PC-3 (cell line): ENCODE results near the gene DAB1. TPM values are rescaled to one million over a fixed set of nuclear protein-coding genes. Genes with fewer than 3 reads are reported as not detected.

Experiments
- ATAC-seq: fragments of 200-7000 bp; cut with Tn5 transposase; 2 replicates; pipeline ENCODE4 v1.9.1; 2020; ENCODE audit warnings: mild to moderate bottlenecking, moderate library complexity
- BruUV-seq: library from RNA; stranded (reverse); fragments of 400-500 nt; replicated peaks from 2 replicates; lab custom pipeline; 2021; lab: Mats Ljungman, UMichigan
- CTCF ChIA-PET: fragments of 300-600 bp; sonication (Branson Sonifier 250); formaldehyde crosslinking; loops from one replicate; lab custom pipeline; 2022; ENCODE audit warnings: antibody characterized with exemption; lab: Charles Lee
- POLR2A ChIA-PET: fragments of 300-600 bp; sonication (Branson Sonifier 250); formaldehyde crosslinking; loops from one replicate; lab custom pipeline; 2022; ENCODE audit warnings: antibody characterized with exemption; ENCODE audit not compliant: unreplicated experiment; lab: Charles Lee
- DNase-seq: peaks from one replicate; pipeline ENCODE4 v3.0.0-alpha.2; 2015
- H2AFZ ChIP-seq: fragments of 300-600 bp; sonication (generic); 2 replicates; pipeline ENCODE4 v1.6.0; 2016; ENCODE audit warnings: antibody characterized with exemption, low read length
- H3F3A ChIP-seq: fragments of 300-600 bp; sonication (generic); one replicate; pipeline ENCODE4 v1.6.0; 2017; ENCODE audit warnings: antibody characterized with exemption, low read length, control low read depth, mild to moderate bottlenecking; ENCODE audit not compliant: unreplicated experiment
- H3K27ac ChIP-seq: fragments of 300-600 bp; sonication (generic); 2 replicates; pipeline ENCODE4 v1.5.1; 2016; ENCODE audit warnings: mild to moderate bottlenecking, low read length
- H3K27me3 ChIP-seq: fragments of 300-600 bp; sonication (generic); 2 replicates; pipeline ENCODE4 v1.6.1; 2016; ENCODE audit warnings: low read length, mixed read lengths
- H3K36me3 ChIP-seq: fragments of 300-600 bp; sonication (generic); 2 replicates; pipeline ENCODE4 v1.6.1; 2016; ENCODE audit warnings: low read depth, mixed run types, low read length, mixed read lengths
- H3K4me1 ChIP-seq: fragments of 300-600 bp; sonication (generic); 2 replicates; pipeline ENCODE4 v1.5.1; 2016; ENCODE audit warnings: low read length; ENCODE audit not compliant: insufficient read depth
- H3K4me2 ChIP-seq: fragments of 300-600 bp; sonication (generic); 2 replicates; pipeline ENCODE4 v1.6.0; 2016; ENCODE audit warnings: low read length
- H3K4me3 ChIP-seq: fragments of 300-600 bp; sonication (generic); 2 replicates; pipeline ENCODE4 v1.5.1; 2016; ENCODE audit warnings: mild to moderate bottlenecking, low read length, mixed read lengths
- H3K79me2 ChIP-seq: fragments of 300-600 bp; sonication (generic); 2 replicates; pipeline ENCODE4 v1.6.1; 2017; ENCODE audit warnings: low read length, mixed read lengths
- H3K9ac ChIP-seq: fragments of 300-600 bp; sonication (generic); 2 replicates; pipeline ENCODE4 v1.6.0; 2016; ENCODE audit warnings: mild to moderate bottlenecking, low read length
- H3K9me2 ChIP-seq: fragments of 300-600 bp; sonication (generic); replicated peaks from 2 replicates; pipeline ENCODE4 v1.6.1; 2016; ENCODE audit warnings: mixed run types, low read length, mixed read lengths
- H3K9me3 ChIP-seq: fragments of 300-600 bp; sonication (generic); 2 replicates; pipeline ENCODE4 v1.6.1; 2016; ENCODE audit warnings: low read length, mixed read lengths
- H4K20me1 ChIP-seq: fragments of 300-600 bp; sonication (generic); 2 replicates; pipeline ENCODE4 v1.6.1; 2016; ENCODE audit warnings: low read length, mixed read lengths
- CTCF ChIP-seq: fragments of 300-600 bp; sonication (generic); conservative IDR thresholded peaks from 2 replicates; pipeline ENCODE4 v1.5.1; 2017; ENCODE audit warnings: antibody characterized with exemption, low read depth, mild to moderate bottlenecking, low read length
- EZH2 ChIP-seq: fragments of 300-600 bp; sonication (generic); IDR thresholded peaks from one replicate; pipeline ENCODE4 v1.6.1; 2017; ENCODE audit warnings: antibody characterized with exemption, mild to moderate bottlenecking, low read length; ENCODE audit not compliant: unreplicated experiment
- EZH2phosphoT487 ChIP-seq: fragments of 300-600 bp; sonication (generic); IDR thresholded peaks from 2 replicates; pipeline ENCODE4 v1.6.1; 2018; ENCODE audit warnings: mild to moderate bottlenecking, antibody characterized with exemption, low read length, borderline replicate concordance
- intact Hi-C: fragments of 100-400 bp; cut with micrococcal nuclease; formaldehyde crosslinking; loops from 2 replicates; pipeline ENCODE4 v1.9.0; 2023
- total RNA-seq: library from RNA; depleted of rRNA; stranded (reverse); fragments of >200 nt; gene quantifications from 2 replicates; pipeline ENCODE4 v1.2.3, GENCODE V29; 2014

DAB1 gene
- total RNA-seq, 1 experiment from 2014 or later, result not detected

GRCh38 chr1:57202241-57202640 lies 221.6 kb downstream of the DAB1 start:
- Histone ChIP-seq H4K20me1 (no peaks in the 10 kb centered on the region), H3K27me3 (no peaks in the 10 kb centered on the region), H3F3A (no peaks in the 10 kb centered on the region), H2AFZ (no peak overlapping the region), H3K9ac (no peak overlapping the region), H3K27ac (no peak overlapping the region), H3K79me2 (no peaks in the 10 kb centered on the region), H3K9me3 (no peaks in the 10 kb centered on the region), H3K36me3 (no peaks in the 10 kb centered on the region), H3K9me2 (no peaks in the 10 kb centered on the region), H3K4me1 (no peaks in the 10 kb centered on the region), H3K4me2 (no peak overlapping the region), H3K4me3 (no peak overlapping the region)
- no TSS peak for BruUV-seq
- intact Hi-C loops, result no loop called here
- TF ChIP-seq CTCF (no peak), EZH2phosphoT487 (no peak), EZH2 (no peak)
- ATAC-seq, result no peak
- DNase-seq, result no peak
- POLR2A ChIA-PET, result no interaction called here
- CTCF ChIA-PET, result no interaction called here

- ChIA-PET CTCF (no interaction called here), POLR2A (no interaction called here)
- Histone ChIP-seq H3K4me1 (no peaks in the 10 kb centered on the region), H3K27ac (no peak overlapping the region), H3K27me3 (no peaks in the 10 kb centered on the region), H3K9me3 (no peaks in the 10 kb centered on the region), H3K9me2 (no peaks in the 10 kb centered on the region), H3K9ac (no peak overlapping the region), H3K79me2 (no peaks in the 10 kb centered on the region), H3F3A (no peaks in the 10 kb centered on the region), H3K36me3 (no peaks in the 10 kb centered on the region), H2AFZ (no peak overlapping the region), H3K4me2 (no peak overlapping the region), H4K20me1 (no peaks in the 10 kb centered on the region), H3K4me3 (no peak overlapping the region)
- TF ChIP-seq EZH2phosphoT487, result no peak
- no peak for TF ChIP-seq EZH2
- TF ChIP-seq CTCF, result no peak
- intact Hi-C loops, result no loop called here
- no peak for DNase-seq
- BruUV-seq, result no TSS peak
- no peak for ATAC-seq
Observed at GRCh38 chr1:57198912-57199311, 224.9 kb downstream of the DAB1 start.

- Histone ChIP-seq H3K4me1 (no peaks in the 10 kb centered on the region), H2AFZ (no peak overlapping the region), H3K9me3 (no peaks in the 10 kb centered on the region), H4K20me1 (no peaks in the 10 kb centered on the region), H3K9ac (no peak overlapping the region), H3K79me2 (no peaks in the 10 kb centered on the region), H3K4me3 (no peak overlapping the region), H3K9me2 (no peaks in the 10 kb centered on the region), H3K4me2 (no peak overlapping the region), H3K27ac (no peak overlapping the region), H3K36me3 (no peaks in the 10 kb centered on the region), H3F3A (no peaks in the 10 kb centered on the region), H3K27me3 (no peaks in the 10 kb centered on the region)
- TF ChIP-seq EZH2 (no peak), EZH2phosphoT487 (no peak), CTCF (no peak)
- POLR2A ChIA-PET, result no interaction called here
- no peak for DNase-seq
- intact Hi-C loops, result no loop called here
- no peak for ATAC-seq
- BruUV-seq, result no TSS peak
- CTCF ChIA-PET, result no interaction called here
Observed at GRCh38 chr1:57195436-57195941, 228.4 kb downstream of the DAB1 start.
